Left ventricle myocardium inferior (tissue), 1 donor: ENCODE results near the gene TAS2R60. TPM values are rescaled to one million over a fixed set of nuclear protein-coding genes. Genes with fewer than 3 reads are reported as not detected.
"Not testable (repeated sequence)": the region's sequence is repeated elsewhere in the genome, so short reads cannot be mapped to it uniquely, and the experiment has no call there.

Experiments used
- DNase-seq: peaks from one replicate; pipeline ENCODE4 v3.0.0-alpha.2; 2020
- H3K27ac ChIP-seq: fragments of 200-600 bp; replicated peaks from 2 replicates; pipeline ENCODE4 v1.8.0; 2021
- H3K27me3 ChIP-seq: fragments of 200-600 bp; 2 replicates; pipeline ENCODE4 v1.8.0; 2021; ENCODE audit warnings: low read depth
- H3K36me3 ChIP-seq: fragments of 200-600 bp; 2 replicates; pipeline ENCODE4 v1.8.0; 2021
- H3K4me1 ChIP-seq: fragments of 200-600 bp; 2 replicates; pipeline ENCODE4 v1.8.0; 2021
- H3K4me3 ChIP-seq: fragments of 200-600 bp; 2 replicates; pipeline ENCODE4 v1.8.0; 2021; ENCODE audit warnings: mild to moderate bottlenecking, moderate library complexity
- H3K9me3 ChIP-seq: fragments of 200-600 bp; replicated peaks from 2 replicates; pipeline ENCODE4 v1.8.0; 2021
- intact Hi-C: fragments of 100-400 bp; cut with micrococcal nuclease; formaldehyde crosslinking; loops from one replicate; pipeline ENCODE4 v1.11.0; 2022
- total RNA-seq: library from RNA; stranded (reverse); fragmentation: NEBNext Ultra II Directional; extraction: Animal tissue kit (Norgen Biotek cat#: 25700); gene quantifications from one replicate; pipeline ENCODE4 v1.2.1, GENCODE V29; 2021
- TF ChIP-seq, protein P1 (sequence below): fragments of 200-600 bp; IDR thresholded peaks from 2 replicates; pipeline ENCODE4 v1.8.0; 2021; ENCODE audit warnings: antibody characterized with exemption, mild to moderate bottlenecking, borderline replicate concordance
- donor health status: DM: no; HTN: yes; CAD: no; lungs with severe emphysema.

The TAS2R60 gene
- total RNA-seq, 1 donor from 2014 or later = not detected

DNA sequence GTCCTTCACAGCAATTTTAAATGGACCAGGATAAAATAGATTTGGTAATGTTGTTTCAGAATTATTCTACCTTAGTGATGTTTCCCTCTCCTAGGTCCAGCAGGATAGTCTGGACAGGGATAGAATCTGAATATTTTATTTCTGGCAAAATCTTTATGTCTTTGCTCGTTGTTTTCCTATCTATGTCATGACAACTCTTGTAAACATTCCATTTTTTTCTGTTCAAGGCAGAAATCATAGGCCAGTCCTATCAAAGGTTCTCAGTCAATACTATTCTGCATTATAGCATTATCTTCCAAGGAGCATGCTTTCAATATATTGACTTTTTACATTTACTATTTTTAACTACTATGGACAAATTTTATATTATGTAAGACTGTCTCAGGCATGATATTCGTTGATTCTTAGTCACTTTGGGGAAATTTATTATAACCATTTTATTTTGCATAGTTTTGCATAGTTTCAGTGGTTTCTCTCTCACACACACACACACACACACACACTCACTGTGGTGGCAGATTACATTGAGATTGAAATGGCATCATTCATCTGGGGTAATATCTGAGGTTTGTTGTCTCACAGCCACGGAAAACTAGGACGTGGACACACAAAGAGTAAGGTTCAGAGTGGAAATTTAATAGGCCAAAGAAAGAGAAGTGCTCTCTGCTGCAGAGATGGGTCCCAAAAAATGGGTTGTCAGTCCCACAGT is 17.2 kb downstream of the TAS2R60 start:
- intact Hi-C loops = no loop called here
- DNase-seq = no peak
- peaks cover 16% of the 10 kb centered on the region for H3K9me3 ChIP-seq
- no peaks in the 10 kb centered on the region for H3K36me3 ChIP-seq
- no peaks in the 10 kb centered on the region for H3K27me3 ChIP-seq
- no peak overlapping the region for H3K27ac ChIP-seq
- H3K4me3 ChIP-seq = no peak overlapping the region
- TF ChIP-seq, protein P1, sequence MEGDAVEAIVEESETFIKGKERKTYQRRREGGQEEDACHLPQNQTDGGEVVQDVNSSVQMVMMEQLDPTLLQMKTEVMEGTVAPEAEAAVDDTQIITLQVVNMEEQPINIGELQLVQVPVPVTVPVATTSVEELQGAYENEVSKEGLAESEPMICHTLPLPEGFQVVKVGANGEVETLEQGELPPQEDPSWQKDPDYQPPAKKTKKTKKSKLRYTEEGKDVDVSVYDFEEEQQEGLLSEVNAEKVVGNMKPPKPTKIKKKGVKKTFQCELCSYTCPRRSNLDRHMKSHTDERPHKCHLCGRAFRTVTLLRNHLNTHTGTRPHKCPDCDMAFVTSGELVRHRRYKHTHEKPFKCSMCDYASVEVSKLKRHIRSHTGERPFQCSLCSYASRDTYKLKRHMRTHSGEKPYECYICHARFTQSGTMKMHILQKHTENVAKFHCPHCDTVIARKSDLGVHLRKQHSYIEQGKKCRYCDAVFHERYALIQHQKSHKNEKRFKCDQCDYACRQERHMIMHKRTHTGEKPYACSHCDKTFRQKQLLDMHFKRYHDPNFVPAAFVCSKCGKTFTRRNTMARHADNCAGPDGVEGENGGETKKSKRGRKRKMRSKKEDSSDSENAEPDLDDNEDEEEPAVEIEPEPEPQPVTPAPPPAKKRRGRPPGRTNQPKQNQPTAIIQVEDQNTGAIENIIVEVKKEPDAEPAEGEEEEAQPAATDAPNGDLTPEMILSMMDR = no peak
- H3K4me1 ChIP-seq = no peaks in the 10 kb centered on the region

DNA sequence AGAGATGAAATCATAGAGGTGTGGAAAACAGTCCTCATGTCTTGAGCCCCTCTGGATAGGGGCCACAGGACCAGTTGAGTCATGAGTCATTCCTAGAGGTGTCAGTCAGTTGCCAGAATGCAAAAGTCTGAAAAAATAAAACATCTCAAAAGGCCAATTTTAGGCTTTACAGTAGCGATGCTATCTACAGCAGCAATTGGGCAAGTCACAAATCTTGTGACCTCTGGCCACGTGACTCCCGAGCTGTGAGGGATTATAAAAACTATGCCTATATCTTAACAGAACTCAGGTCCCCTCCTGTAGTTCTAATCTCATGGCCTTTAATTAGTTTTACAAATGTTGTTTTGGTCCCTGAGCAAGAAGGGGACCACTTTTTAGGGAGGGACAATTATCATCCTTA is 18.8 kb downstream of the TAS2R60 start:
- Histone ChIP-seq H3K27me3 (no peaks in the 10 kb centered on the region), H3K36me3 (no peaks in the 10 kb centered on the region), H3K4me1 (no peaks in the 10 kb centered on the region), H3K9me3 (peaks cover 16% of the 10 kb centered on the region), H3K4me3 (no peak overlapping the region), H3K27ac (no peak overlapping the region)
- intact Hi-C loops = no loop called here
- no peak for DNase-seq
- TF ChIP-seq, protein P1 = no peak

DNA sequence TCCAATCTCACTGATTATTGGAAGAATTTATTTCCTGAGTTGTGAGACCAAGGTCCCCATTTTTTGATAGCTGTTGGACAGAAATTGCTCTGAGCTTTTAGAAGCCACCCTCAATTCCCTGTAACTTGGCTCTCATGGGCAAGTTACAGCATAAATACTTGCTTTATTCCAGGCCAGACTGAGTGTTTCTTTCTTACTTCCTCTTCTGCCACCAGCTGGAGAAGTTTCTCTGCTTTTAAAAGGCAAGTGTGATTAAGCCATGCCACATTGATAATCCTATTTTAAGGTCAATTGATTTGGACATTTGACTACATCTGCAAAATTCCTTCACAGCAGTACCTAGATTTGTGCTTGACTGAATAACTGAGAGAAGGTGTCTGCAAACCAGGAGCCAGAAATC is 20.3 kb downstream of the TAS2R60 start:
- Histone ChIP-seq H3K9me3 (peaks cover 16% of the 10 kb centered on the region), H3K36me3 (no peaks in the 10 kb centered on the region), H3K4me1 (no peaks in the 10 kb centered on the region), H3K27me3 (no peaks in the 10 kb centered on the region), H3K4me3 (no peak overlapping the region), H3K27ac (no peak overlapping the region)
- TF ChIP-seq, protein P1 = no peak
- no peak for DNase-seq
- intact Hi-C loops = no loop called here

DNA sequence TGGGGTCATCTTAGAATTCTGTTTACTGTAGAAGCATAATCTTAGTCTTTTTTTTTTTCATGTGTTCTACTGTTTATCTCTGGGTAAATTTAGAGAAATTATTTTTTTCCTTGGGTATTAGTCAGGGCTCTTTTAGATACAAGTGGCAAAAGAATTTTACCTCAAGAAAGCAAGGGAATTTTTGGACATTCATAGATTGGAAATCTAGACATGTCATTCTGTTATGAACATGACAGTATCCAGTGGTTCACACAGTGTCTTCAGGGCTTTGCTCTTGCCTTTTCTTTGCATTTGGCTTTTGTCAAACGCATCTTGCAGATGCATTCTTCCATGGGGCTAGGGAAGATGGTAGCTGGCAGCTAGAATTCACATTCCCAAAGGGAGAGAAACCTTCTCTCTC is 20.7 kb downstream of the TAS2R60 start:
- Histone ChIP-seq H3K27ac (no peak overlapping the region), H3K36me3 (no peaks in the 10 kb centered on the region), H3K9me3 (peaks cover 16% of the 10 kb centered on the region), H3K27me3 (no peaks in the 10 kb centered on the region), H3K4me1 (no peaks in the 10 kb centered on the region), H3K4me3 (no peak overlapping the region)
- intact Hi-C loops = no loop called here
- TF ChIP-seq, protein P1 = no peak
- DNase-seq = no peak

DNA sequence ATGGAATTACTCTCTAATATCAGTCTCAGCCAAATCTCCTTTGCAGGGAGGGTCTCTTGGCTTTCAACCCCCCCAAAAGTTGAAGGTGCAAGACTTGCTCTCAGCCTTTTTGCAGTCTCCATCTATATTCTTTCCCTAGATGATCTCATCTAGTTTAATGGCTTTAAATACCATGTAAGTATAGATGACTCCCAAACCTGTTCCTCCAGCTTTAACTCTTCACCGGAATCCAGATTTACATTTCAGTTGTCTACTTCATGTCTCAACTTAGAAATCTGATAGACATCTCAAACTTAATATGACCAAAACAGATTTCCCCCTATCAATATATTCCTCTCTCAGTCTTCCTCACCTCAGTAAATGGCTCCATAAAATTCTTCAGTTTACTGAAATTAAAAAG is 24.5 kb downstream of the TAS2R60 start:
- intact Hi-C loops = no loop called here
- H3K27me3 ChIP-seq = no peaks in the 10 kb centered on the region
- no peaks in the 10 kb centered on the region for H3K4me1 ChIP-seq
- H3K9me3 ChIP-seq = peaks cover 17% of the 10 kb centered on the region
- no peaks in the 10 kb centered on the region for H3K36me3 ChIP-seq
- no peak overlapping the region for H3K4me3 ChIP-seq
- TF ChIP-seq, protein P1 = no peak
- DNase-seq = no peak
- no peak overlapping the region for H3K27ac ChIP-seq

DNA sequence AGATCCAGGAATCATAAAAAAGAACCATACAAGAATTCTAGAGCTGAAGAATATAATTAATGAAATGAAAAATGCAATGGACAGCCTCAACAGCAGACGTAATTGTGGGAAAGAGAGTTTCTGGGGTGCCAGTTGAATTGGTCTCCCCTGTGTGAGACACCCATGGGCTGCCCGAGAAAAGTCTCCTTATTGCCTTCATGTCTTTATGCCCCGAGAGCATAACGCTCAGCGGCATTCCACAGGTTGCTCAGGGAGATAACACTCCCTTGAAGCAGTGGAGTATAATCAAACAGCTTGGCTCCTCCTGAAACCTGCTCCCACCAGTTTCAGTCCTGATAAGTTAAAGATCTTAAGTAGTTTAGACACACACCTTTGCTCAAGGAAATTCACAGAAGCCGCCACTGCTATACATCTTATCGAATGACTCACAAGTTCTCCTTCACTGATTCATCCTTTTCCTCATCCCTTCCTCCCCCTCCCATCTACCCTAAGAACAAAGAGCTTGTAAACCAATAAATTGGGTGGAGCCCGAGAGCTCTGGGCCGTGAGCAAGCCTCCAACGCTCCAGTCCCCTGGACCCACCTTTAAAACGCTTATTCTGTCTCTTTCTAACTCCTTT is 28.9 kb downstream of the TAS2R60 start:
- H3K4me1 ChIP-seq, H3K27ac ChIP-seq, H3K27me3 ChIP-seq, H3K4me3 ChIP-seq, intact Hi-C loops, H3K36me3 ChIP-seq, DNase-seq: not testable (repeated sequence)
- peaks cover 39% of the 10 kb centered on the region for H3K9me3 ChIP-seq
